ENCODE results near the gene C2CD2.

The C2CD2 gene

DNA sequence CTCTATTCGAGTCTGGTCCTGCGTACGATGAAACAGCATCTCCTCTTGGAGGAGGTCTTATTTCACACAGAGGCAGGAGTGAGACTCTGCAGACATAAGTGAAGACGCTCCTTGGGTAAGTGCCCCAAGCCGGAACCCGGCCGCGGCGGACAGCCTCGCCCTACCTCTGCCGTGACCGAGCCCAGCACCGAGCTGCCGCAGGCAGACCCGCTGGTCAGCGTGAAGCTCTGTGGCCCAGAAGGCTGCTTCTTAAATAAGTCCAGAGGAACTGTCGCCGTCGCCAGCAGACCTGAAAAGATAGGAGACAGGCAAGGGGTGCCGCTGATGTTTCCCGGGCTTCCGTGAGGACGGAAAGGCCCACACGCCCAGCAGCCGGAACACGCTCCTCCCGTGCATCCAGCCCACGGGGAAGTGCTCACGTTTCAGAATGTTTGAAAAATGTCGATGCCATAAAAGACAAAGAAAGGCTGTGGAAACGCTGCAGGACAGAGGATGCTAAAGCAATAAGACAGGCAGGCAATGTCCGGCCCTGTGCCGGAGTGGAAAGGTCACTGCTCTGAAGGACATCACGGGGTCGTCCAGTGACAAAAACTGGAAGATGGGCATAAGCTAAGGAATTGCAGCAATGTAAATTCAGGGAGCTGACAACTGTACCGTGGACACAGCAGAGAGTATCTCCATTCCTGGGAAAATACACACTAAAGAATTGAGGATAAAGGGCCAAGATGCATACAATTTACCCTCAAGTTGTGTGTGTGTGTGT lies 46.1 kb downstream of the C2CD2 start:
- no peaks in the 10 kb centered on the region for H3K79me2 ChIP-seq (ENCODE audit: control insufficient read depth, insufficient read depth, low read length, poor library complexity)
- no peak overlapping the region for H3K27ac ChIP-seq (ENCODE audit: low read depth, low read length)
- DNase-seq = no peak
- no peak overlapping the region for H3K18ac ChIP-seq (ENCODE audit: low read length)
- H2BK5ac ChIP-seq (ENCODE audit: low read depth, low read length, poor library complexity) = no peak overlapping the region
- H4K8ac ChIP-seq (ENCODE audit: low read depth, low read length) = no peak overlapping the region
- peaks cover 0 to 2% of the 10 kb centered on the region in 2 experiments for H3K36me3 ChIP-seq (ENCODE audit: control insufficient read depth in 1 of 2, insufficient read depth in 2 of 2, low read length in 2 of 2)
- H2BK120ac ChIP-seq (ENCODE audit: insufficient read depth, low read length, poor library complexity) = no peak overlapping the region
- no peak overlapping the region for H2AFZ ChIP-seq (ENCODE audit: insufficient read depth, low read length, poor library complexity)
- H3K14ac ChIP-seq (ENCODE audit: low read length) = no peak overlapping the region
- H4K91ac ChIP-seq (ENCODE audit: low read depth, low read length) = no peak overlapping the region
- H3K9ac ChIP-seq (ENCODE audit: low read length) = no peak overlapping the region
- no peaks in the 10 kb centered on the region for H3K27me3 ChIP-seq (ENCODE audit: insufficient read depth, low read length)
- H4K12ac ChIP-seq (ENCODE audit: low read depth, low read length) = no peak overlapping the region
- H3K4me3 ChIP-seq (ENCODE audit: low read depth, low read length) = no peak overlapping the region
- H3K9me3 ChIP-seq (ENCODE audit: insufficient read depth, low read depth, low read length) = no peaks in the 10 kb centered on the region
- H2AK5ac ChIP-seq (ENCODE audit: low read length) = no peak overlapping the region
- H3K4ac ChIP-seq (ENCODE audit: low read depth, low read length) = no peak overlapping the region
- H3K79me1 ChIP-seq (ENCODE audit: low read length) = no peaks in the 10 kb centered on the region
- H3K4me1 ChIP-seq (ENCODE audit: control insufficient read depth in 1 of 2, insufficient read depth in 2 of 2, low read length in 2 of 2) = no peaks in the 10 kb centered on the region
- WGBS (ENCODE audit: extremely low coverage, insufficient coverage, insufficient read length) = no CpG with 5 or more reads among the region's 36 CpGs
- no peak overlapping the region for H3K23ac ChIP-seq (ENCODE audit: low read length)
- no peak overlapping the region for H2BK12ac ChIP-seq (ENCODE audit: low read length)
- H3K4me2 ChIP-seq (ENCODE audit: low read length) = no peak overlapping the region

DNA sequence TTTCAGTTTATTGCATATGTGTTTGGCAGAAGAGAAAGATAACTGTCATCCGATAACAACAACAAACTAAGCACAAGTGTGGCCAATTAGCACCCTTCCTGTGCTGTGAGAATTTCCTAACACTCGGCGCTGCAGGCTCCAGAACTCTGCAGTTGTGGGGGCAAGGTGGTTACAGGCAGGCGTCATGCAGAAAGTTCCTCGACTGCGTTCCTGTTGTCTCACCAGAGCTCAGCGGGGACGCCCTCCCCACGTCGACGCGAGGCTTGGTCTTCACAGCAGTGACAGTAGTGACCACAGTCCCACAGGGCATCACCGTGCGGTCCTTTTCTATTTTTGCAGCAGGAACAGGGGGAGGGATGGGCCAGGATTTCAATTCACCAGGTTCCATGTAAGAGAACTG lies 47.0 kb downstream of the C2CD2 start:
- no peak overlapping the region for H4K12ac ChIP-seq (ENCODE audit: low read depth, low read length)
- no CpG with 5 or more reads among the region's 14 CpGs for whole genome bisulfite sequencing (ENCODE audit: extremely low coverage, insufficient coverage, insufficient read length)

DNA sequence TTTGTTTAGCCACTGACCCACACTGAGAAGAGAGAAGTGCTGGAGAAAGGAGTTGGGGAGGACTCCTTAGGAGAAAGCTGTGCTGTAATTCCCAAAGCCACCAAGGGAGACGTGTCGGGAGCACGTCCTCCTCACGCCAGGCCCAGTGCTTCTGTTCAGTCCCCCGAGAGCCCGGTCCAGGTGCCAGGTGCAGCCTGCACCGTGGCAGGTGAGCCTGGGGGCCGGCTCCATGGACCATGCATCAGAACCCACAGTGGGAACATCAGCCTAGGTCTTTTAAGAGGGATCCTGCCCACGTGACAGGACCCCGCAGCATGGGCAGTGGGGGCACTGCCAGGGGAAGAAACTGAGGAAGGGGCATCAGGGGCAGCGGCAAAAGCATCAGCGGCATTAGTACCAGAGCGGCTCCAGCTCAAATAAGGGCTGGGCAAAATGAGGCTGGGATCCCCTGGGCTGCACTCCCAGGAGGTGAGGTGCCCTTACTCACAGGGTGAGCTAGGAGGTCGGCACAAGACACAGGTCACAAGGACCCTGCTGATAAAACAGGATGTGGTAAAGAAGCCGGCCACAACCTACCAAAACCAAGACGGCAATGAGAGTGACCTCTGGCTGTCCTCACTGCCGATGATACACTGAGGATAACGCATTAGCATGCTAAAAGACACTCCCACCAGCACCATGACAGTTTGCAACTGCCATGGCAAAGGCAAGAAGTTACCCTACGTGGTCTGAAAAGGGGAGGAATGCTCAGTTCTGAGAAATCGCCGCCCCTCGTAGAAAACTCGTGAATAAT lies 50.1 kb downstream of the C2CD2 start:
- no peak for DNase-seq
- Histone ChIP-seq H3K4me2 (ENCODE audit: low read length) (no peak overlapping the region), H3K4me1 (ENCODE audit: control insufficient read depth in 1 of 2, insufficient read depth in 2 of 2, low read length in 2 of 2) (no peaks in the 10 kb centered on the region), H2AFZ (ENCODE audit: insufficient read depth, low read length, poor library complexity) (no peak overlapping the region), H2AK5ac (ENCODE audit: low read length) (no peak overlapping the region), H3K36me3 (ENCODE audit: control insufficient read depth in 1 of 2, insufficient read depth in 2 of 2, low read length in 2 of 2) (no peaks in the 10 kb centered on the region), H4K12ac (ENCODE audit: low read depth, low read length) (no peak overlapping the region), H3K4ac (ENCODE audit: low read depth, low read length) (no peak overlapping the region), H3K9ac (ENCODE audit: low read length) (no peak overlapping the region), H3K4me3 (ENCODE audit: low read depth, low read length) (no peak overlapping the region), H2BK12ac (ENCODE audit: low read length) (no peak overlapping the region), H3K79me2 (ENCODE audit: control insufficient read depth, insufficient read depth, low read length, poor library complexity) (no peaks in the 10 kb centered on the region), H3K14ac (ENCODE audit: low read length) (no peak overlapping the region), H3K18ac (ENCODE audit: low read length) (no peak overlapping the region), H2BK5ac (ENCODE audit: low read depth, low read length, poor library complexity) (no peak overlapping the region), H4K91ac (ENCODE audit: low read depth, low read length) (no peak overlapping the region), H3K79me1 (ENCODE audit: low read length) (no peaks in the 10 kb centered on the region), H3K27ac (ENCODE audit: low read depth, low read length) (no peak overlapping the region), H3K9me3 (ENCODE audit: insufficient read depth, low read depth, low read length) (no peaks in the 10 kb centered on the region), H2BK120ac (ENCODE audit: insufficient read depth, low read length, poor library complexity) (no peak overlapping the region), H4K8ac (ENCODE audit: low read depth, low read length) (no peak overlapping the region), H3K27me3 (ENCODE audit: insufficient read depth, low read length) (no peaks in the 10 kb centered on the region), H3K23ac (ENCODE audit: low read length) (no peak overlapping the region)
- no CpG with 5 or more reads among the region's 23 CpGs for WGBS (ENCODE audit: extremely low coverage, insufficient coverage, insufficient read length)

More for the DNA sequence above, 47.0 kb downstream of the C2CD2 start:
- H3K36me3 ChIP-seq (ENCODE audit: control insufficient read depth in 1 of 2, insufficient read depth in 2 of 2, low read length in 2 of 2) = no peaks in the 10 kb centered on the region
- H3K4me3 ChIP-seq (ENCODE audit: low read depth, low read length) = no peak overlapping the region
- H4K8ac ChIP-seq (ENCODE audit: low read depth, low read length) = no peak overlapping the region
- no peak overlapping the region for H2BK120ac ChIP-seq (ENCODE audit: insufficient read depth, low read length, poor library complexity)
- no peak overlapping the region for H2AFZ ChIP-seq (ENCODE audit: insufficient read depth, low read length, poor library complexity)
- no peak overlapping the region for H2AK5ac ChIP-seq (ENCODE audit: low read length)
- H3K14ac ChIP-seq (ENCODE audit: low read length) = no peak overlapping the region
- no peak overlapping the region for H3K4me2 ChIP-seq (ENCODE audit: low read length)
- no peaks in the 10 kb centered on the region for H3K4me1 ChIP-seq (ENCODE audit: control insufficient read depth in 1 of 2, insufficient read depth in 2 of 2, low read length in 2 of 2)
- H3K79me1 ChIP-seq (ENCODE audit: low read length) = no peaks in the 10 kb centered on the region
- H3K27ac ChIP-seq (ENCODE audit: low read depth, low read length) = no peak overlapping the region
- H4K91ac ChIP-seq (ENCODE audit: low read depth, low read length) = no peak overlapping the region
- no peak overlapping the region for H2BK5ac ChIP-seq (ENCODE audit: low read depth, low read length, poor library complexity)
- H3K79me2 ChIP-seq (ENCODE audit: control insufficient read depth, insufficient read depth, low read length, poor library complexity) = no peaks in the 10 kb centered on the region
- H3K23ac ChIP-seq (ENCODE audit: low read length) = no peak overlapping the region
- H3K18ac ChIP-seq (ENCODE audit: low read length) = no peak overlapping the region
- H2BK12ac ChIP-seq (ENCODE audit: low read length) = no peak overlapping the region
- no peak overlapping the region for H3K4ac ChIP-seq (ENCODE audit: low read depth, low read length)
- DNase-seq = no peak
- no peaks in the 10 kb centered on the region for H3K9me3 ChIP-seq (ENCODE audit: insufficient read depth, low read depth, low read length)
- H3K27me3 ChIP-seq (ENCODE audit: insufficient read depth, low read length) = no peaks in the 10 kb centered on the region
- no peak overlapping the region for H3K9ac ChIP-seq (ENCODE audit: low read length)

DNA sequence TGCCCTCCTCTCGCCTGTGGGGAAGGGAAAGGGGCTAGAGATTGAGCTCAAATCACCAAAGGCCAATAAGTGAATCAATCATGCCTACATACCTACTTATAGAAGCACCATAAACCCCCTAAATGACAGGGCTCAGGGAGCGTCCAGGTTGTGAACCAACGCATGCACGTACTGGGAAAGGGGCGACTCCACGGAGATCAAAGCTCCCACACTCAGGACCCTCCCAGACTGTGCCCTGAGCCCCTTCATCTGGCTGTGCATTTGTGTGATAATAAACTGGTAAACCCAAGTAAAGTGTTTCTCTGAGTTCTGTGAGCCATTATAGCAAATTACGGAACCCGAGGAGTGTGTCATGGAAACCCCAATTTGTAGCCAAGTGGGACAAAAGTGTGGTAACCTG lies 50.9 kb downstream of the C2CD2 start:
- no peak overlapping the region for H3K27ac ChIP-seq (ENCODE audit: low read depth, low read length)
- H3K18ac ChIP-seq (ENCODE audit: low read length) = no peak overlapping the region
- H4K8ac ChIP-seq (ENCODE audit: low read depth, low read length) = no peak overlapping the region
- H3K27me3 ChIP-seq (ENCODE audit: insufficient read depth, low read length) = no peaks in the 10 kb centered on the region
- peaks cover 0 to 2% of the 10 kb centered on the region in 2 experiments for H3K4me1 ChIP-seq (ENCODE audit: control insufficient read depth in 1 of 2, insufficient read depth in 2 of 2, low read length in 2 of 2)
- no peak overlapping the region for H2BK120ac ChIP-seq (ENCODE audit: insufficient read depth, low read length, poor library complexity)
- H3K36me3 ChIP-seq (ENCODE audit: control insufficient read depth in 1 of 2, insufficient read depth in 2 of 2, low read length in 2 of 2) = no peaks in the 10 kb centered on the region
- H2BK5ac ChIP-seq (ENCODE audit: low read depth, low read length, poor library complexity) = no peak overlapping the region
- no peak for DNase-seq
- no peaks in the 10 kb centered on the region for H3K79me1 ChIP-seq (ENCODE audit: low read length)
- no peak overlapping the region for H3K23ac ChIP-seq (ENCODE audit: low read length)
- H3K4me2 ChIP-seq (ENCODE audit: low read length) = no peak overlapping the region
- H4K91ac ChIP-seq (ENCODE audit: low read depth, low read length) = no peak overlapping the region
- H4K12ac ChIP-seq (ENCODE audit: low read depth, low read length) = no peak overlapping the region
- WGBS (ENCODE audit: extremely low coverage, insufficient coverage, insufficient read length) = no CpG with 5 or more reads among the region's 8 CpGs
- no peaks in the 10 kb centered on the region for H3K79me2 ChIP-seq (ENCODE audit: control insufficient read depth, insufficient read depth, low read length, poor library complexity)
- H2AFZ ChIP-seq (ENCODE audit: insufficient read depth, low read length, poor library complexity) = no peak overlapping the region
- no peak overlapping the region for H3K9ac ChIP-seq (ENCODE audit: low read length)
- no peaks in the 10 kb centered on the region for H3K9me3 ChIP-seq (ENCODE audit: insufficient read depth, low read depth, low read length)
- H3K4me3 ChIP-seq (ENCODE audit: low read depth, low read length) = no peak overlapping the region
- H2BK12ac ChIP-seq (ENCODE audit: low read length) = no peak overlapping the region
- H3K14ac ChIP-seq (ENCODE audit: low read length) = no peak overlapping the region
- no peak overlapping the region for H3K4ac ChIP-seq (ENCODE audit: low read depth, low read length)
- no peak overlapping the region for H2AK5ac ChIP-seq (ENCODE audit: low read length)
